Stimulated activated CD4-positive, alpha-beta T cell treated with anti-CD3 and anti-CD28 coated beads, Interleukin-1b, Interleukin-23, amount 100 ng/mL, for 1 hour (primary cell): ENCODE data around the gene INPP4B.
A peak's percentile ranks its signal among the peaks of the same experiment; 100 is the strongest.
"Not testable (repeated sequence)": the region's sequence is repeated elsewhere in the genome, so short reads cannot be mapped to it uniquely, and the experiment has no call there.

Source experiments
- DNase-seq, 2 donors: peaks; one replicate each; pipeline ENCODE4 v3.0.0-alpha.2; 2020; ENCODE audit warnings: low read depth in 2 of 2

INPP4B gene

DNA sequence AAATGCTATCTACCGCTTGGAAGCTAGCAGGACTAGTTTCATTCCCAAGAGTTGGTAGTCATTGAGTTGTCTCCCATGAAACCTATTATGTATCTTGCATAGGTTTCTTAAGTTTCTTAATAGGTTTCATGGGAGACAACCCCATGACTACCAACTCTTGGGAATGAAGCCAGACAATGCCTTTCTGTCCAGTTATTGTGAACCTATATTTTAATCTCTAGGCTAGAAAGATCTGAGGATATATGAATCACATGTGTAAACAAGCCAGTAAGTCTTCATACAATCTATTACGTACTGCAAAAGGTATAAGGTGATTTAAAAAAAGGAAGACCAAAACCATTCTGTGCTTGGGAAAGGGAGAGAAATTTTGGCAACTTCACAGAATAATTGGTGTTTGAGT lies 162.6 kb downstream of the INPP4B start:
- no peak for DNase-seq

DNA sequence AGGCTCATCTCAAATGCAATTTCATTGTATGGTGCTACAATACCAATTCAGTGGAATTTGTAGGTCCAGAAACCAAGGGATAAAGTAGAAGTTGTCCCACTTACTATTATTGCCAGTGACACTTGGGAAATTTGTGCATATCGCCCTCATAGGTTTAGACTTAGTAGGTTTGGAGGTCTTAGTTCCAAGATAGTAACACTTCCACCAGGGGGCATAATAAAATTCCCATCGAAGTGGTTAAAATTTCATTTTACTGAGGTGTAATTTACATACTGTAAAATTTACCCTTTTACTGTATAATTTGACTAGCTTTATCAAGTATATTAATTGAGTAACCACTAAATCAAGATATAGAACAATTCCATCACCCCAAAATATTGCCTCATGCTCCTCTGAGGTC lies 174.6 kb downstream of the INPP4B start:
- DNase-seq, result no peak

GRCh38 chr4:142663828-142664227 lies 182.3 kb downstream of the INPP4B start:
- no peak for DNase-seq

DNA sequence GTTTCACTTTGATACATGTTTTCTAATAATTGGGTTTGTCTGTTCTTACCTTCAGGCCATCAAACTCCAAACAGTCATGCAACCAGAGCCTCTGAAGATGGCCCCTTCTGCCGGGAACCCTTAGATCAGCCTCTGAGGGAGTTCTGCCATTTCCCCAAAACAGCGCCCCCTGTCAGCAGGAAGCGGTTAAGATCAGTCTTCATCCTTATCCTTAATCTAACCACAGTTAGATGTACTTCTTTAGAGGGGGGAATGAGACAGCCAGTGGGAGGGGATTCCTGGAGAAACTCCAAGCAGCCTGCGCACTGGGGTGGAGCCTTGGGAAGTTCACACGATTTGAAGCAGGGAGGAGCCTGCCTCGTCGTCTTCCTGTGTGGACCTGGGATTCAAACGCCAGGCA lies 185.4 kb downstream of the INPP4B start:
- DNase-seq, result no peak

- peak in 1 of 2 donors; percentile 5 for DNase-seq
Observed at GRCh38 chr4:142656178-142656577, 189.9 kb downstream of the INPP4B start.

DNA sequence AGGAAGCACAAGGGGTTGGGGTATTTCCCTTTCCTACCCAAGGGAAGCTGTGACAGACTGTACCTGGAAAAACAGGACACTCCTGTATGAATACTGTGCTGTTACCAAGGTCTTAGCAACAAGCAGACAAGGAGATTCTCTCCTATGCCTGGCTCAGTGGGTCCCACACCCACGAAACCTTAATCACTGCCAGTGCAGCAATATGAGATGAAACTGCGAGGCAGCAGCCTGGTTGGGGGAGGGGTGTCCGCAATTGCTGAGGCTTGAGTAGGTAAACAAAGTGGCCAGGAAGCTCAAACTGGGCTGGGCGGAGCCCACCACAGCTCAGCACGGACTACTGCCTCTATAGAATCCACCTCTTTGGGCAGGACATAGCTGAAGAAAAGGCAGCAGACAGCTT lies 197.7 kb downstream of the INPP4B start:
- DNase-seq, result no peak

- DNase-seq, result no peak
Observed at GRCh38 chr4:142645475-142646108, 200.5 kb downstream of the INPP4B start.

DNA sequence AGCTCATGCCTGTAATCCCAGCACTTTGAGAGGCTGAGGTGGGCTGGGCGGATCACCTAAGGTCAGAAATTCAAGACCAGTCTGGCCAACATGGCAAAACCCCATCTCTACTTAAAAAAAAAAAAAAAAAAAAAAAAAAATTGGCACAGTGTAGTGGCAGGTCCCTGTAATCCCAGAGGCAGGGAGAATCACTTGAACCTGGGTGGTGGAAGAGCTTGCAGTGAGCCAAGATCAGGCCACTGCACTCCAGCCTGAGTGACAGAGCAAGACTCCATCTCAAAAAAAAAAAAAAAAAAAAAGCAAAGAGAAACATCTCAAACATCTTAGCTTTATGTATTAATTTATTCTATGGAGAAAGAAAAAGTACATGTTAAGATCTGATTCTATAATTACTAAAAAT lies 201.5 kb downstream of the INPP4B start:
- not testable (repeated sequence) for DNase-seq

- DNase-seq, result no peak
Observed at GRCh38 chr4:142637614-142638013, 208.5 kb downstream of the INPP4B start.

- DNase-seq, result no peak
Observed at GRCh38 chr4:142631836-142632235, 214.3 kb downstream of the INPP4B start.

- no peak for DNase-seq
Observed at GRCh38 chr4:142615324-142615665, 230.8 kb downstream of the INPP4B start.

DNA sequence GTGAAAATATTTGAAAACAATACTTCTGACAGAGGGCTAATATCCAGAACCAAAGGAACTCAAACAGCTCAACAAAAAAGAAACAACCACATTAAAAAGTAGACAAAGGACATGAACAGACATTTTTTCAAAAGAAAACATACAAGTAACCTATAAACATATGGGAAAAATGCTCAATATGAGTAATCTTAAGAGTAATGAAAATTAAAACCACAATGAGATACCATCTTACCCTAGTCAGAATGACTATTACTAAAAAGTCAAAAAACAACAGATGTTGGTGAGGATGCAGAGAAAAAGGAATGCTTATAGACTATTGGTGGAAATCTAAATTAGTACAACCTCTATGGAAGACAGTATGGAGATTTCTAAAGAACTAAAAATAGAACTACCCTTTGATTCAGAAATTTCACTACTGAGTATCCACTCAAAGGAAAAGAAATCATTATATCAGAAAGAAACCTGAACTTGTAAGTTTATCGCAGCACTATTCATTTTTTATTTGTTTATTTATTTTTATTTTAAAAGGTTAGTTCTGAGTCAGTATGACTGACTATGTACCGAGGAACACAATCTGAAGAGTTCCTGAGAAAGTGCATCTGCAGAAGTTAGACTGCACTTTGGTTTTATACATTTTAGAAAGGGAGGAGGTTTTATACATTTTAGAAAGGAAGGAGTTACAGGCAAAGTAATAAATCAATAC lies 231.3 kb downstream of the INPP4B start:
- DNase-seq, result no peak

DNA sequence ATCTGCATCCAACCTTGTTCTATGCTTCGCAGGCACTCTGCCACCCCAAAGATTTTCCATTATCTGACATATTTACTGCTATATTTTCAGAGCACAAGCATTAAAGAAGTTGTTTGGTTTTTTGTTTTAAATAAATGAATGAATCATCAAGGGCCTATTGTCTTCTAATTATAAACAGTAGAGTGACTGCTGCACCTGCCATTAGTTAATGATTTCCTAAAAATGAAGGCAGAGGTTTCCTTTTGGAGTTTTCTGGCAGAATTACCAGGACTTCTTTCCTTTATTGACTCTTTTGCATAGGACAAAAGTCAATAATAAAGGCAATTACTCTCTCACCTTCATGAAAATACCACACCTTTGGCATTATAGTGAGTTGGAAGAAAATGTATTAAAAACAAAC lies 238.1 kb downstream of the INPP4B start:
- no peak for DNase-seq

DNA sequence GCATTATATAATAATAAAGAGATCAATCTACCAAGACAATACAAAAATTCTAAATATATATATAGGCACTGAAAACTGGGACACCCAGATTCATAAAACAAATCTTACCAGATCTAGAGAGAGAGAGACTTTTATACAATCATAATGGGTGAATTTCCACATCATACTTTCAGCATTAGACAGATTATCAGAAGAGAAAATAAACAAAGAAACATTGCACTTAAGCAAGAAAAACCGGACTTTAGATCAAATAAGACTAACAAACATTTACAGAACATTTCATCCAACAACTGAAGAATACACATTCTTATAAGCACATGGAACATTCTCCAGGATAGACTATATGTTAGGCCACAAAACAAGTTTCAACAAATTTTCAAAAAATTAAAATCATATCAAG lies 245.1 kb downstream of the INPP4B start:
- DNase-seq, result no peak

DNA sequence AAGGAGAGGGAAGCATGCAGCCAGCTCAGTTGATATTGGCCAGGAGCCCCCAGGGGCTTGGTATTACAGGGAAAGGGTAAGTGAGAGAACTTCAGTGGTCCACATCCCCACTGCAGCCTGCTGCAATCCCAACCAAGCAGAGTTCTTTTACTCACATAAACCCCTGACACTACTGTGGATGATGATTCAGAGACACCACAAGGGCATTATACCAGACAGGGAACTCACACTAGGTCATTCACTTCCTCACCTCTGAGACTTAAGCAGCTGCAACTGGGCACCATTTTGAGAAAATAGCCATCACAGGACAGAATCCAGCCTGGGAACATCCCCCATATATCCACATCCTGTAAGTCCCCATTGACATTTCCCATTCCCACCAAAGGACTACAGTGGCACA lies 248.0 kb downstream of the INPP4B start:
- DNase-seq, result no peak

- DNase-seq, result no peak
Observed at GRCh38 chr4:142596595-142596994, 249.5 kb downstream of the INPP4B start.

DNA sequence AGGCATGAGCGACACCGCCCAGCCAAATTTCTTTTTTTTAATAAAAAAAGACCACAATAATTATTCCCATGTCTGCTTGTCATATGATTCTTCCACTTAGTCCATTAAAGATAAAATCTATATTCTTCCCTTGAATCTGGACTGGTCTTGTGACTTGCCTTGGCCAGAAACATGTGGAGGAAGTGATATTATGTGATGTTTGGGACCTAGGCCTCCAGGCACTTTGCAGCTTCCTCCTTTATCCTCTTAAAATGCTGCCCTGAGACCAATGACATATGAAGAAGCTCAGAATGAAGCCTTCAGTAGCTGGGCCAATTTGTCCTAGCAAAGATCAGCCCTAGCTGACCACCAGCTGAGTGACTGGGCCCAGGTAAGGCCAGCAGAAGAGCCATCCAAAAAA lies 250.0 kb downstream of the INPP4B start:
- DNase-seq, result no peak

DNA sequence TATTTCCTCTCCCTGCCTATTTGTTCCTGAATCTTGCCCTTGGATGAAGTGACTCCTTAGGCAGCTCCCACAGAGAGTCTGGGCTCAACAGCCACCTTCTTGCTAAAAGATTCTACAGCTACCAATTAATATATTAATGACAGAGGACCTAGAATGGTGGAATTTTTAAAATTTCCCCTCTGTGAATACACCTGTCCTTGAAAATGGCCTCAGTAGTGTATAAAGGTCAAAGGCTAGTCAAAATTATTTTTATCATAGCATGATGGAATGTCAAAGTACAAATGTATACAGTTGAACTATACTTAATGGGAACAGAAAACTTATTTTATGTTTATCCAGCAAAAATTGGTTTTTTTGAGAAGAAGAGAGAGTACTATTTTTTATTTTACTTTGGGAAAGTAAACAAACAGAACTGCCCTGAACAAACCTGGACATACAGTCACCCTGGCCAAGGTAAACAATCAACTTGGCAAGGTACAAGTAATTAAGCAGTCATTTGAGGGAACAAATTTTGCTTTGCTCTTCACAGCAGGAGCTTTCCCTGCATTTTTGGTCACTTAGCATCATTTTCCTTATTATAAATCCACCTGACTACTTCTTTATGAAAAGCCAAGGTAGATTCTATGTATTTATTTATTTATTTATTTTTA lies 250.8 kb downstream of the INPP4B start:
- DNase-seq, result no peak

DNA sequence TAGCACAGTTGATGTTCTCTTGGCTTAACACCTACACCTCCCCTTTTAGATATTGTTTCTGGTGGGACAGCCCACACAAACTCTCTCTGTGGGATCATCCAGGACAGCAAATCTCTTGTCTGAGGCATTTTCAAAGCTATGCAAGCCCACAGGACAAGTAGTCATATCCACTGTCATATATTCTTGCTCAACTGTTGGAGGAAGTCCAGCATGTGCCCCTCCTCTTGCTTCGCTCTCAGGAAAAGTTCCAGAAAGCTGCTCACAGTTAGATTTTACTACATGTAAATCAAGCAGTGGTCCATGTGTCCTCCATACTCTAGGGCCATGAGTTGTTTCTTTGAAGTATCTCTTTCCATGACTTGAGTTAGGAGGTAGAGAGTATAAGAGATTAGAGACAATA lies 260.7 kb downstream of the INPP4B start:
- DNase-seq, result no peak

- DNase-seq, result no peak
Observed at GRCh38 chr4:142583708-142584107, 262.4 kb downstream of the INPP4B start.

DNA sequence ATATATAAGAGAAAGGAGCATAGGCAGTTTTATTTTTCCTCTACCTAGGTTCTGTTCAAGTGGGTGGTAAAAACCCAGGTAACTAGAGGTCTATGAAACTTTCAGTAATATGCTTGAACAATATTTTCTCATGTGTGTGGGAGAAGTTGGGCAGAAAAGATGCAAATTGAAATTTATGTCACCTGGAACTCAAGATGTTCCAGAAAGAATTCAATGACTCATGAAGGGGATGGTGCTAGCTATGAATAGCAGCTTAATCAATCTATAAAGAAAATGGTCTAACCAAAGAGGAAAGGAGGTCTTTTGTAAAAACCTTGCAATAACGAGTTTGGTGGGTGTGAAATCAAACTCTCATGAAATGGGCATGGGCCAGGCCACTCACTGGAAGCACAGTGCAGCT lies 263.8 kb downstream of the INPP4B start:
- no peak for DNase-seq

DNA sequence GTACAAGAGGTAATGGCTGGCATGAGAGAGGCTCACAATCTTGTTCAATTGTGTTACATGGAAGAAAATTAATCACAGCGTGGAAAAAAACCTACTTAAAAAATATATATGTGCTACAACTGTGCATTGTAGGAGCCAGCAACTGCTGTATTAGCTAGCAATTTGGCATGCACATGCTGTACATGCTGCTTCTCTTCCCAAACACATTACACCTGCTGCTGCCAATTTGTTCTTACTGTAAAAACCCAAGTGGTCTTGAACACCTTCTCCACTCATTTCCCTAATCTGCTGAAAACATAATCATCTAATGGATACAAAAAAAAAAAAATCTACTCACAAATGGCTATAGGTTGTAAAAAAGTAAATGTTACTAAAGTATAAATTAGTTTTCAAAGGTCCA lies 264.2 kb downstream of the INPP4B start:
- no peak for DNase-seq

GRCh38 chr4:142579443-142579842 lies 266.7 kb downstream of the INPP4B start:
- DNase-seq, result no peak
